Spinal cord (tissue), 10 donors: ENCODE results near the gene ADAT2. TPM values are rescaled to one million over a fixed set of nuclear protein-coding genes. Genes with fewer than 3 reads are reported as not detected.

Experiments
- DNase-seq, 6 donors: peaks; one replicate each; pipeline versions ENCODE4 v3.0.0 to v3.0.0-alpha.2; 2013 to 2015; ENCODE audit warnings: low spot score in 6 of 6, low read depth in 4 of 6
- H3K27ac ChIP-seq: one replicate; pipeline ENCODE4 v1.5.1; 2013; ENCODE audit warnings: low read depth, low read length, control low read depth
- H3K27me3 ChIP-seq: one replicate; pipeline ENCODE4 v1.6.1; 2013; ENCODE audit warnings: low read length; ENCODE audit not compliant: control insufficient read depth, insufficient read depth
- H3K36me3 ChIP-seq: one replicate; pipeline ENCODE4 v1.6.1; 2013; ENCODE audit warnings: low read length; ENCODE audit not compliant: control insufficient read depth, insufficient read depth
- H3K4me1 ChIP-seq: one replicate; pipeline ENCODE4 v1.6.1; 2013; ENCODE audit warnings: low read length; ENCODE audit not compliant: control insufficient read depth, insufficient read depth
- H3K4me3 ChIP-seq: one replicate; pipeline ENCODE4 v1.5.1; 2013; ENCODE audit warnings: low read depth, low read length, control low read depth
- H3K9me3 ChIP-seq: one replicate; pipeline ENCODE4 v1.6.1; 2013; ENCODE audit warnings: low read length; ENCODE audit not compliant: control insufficient read depth, insufficient read depth
- WGBS: methylation state at CpG from one replicate; pipeline ENCODE4 v1.1.5; 2013; ENCODE audit warnings: missing lambda C conversion rate; ENCODE audit not compliant: insufficient coverage; 5-methylcytosine and 5-hydroxymethylcytosine counted together
- polyA plus RNA-seq, 2 donors: library from polyadenylated mRNA; unstranded; fragments of 120-200 nt; gene quantifications; one replicate each; pipeline ENCODE4 v1.2.1, GENCODE V29; 2013; ENCODE audit not compliant: insufficient read length in 2 of 2
- small RNA-seq: library from RNA; depleted of rRNA; stranded (forward); fragments of <200 nt; gene quantifications from one replicate; pipeline ENCODE3, GENCODE V24; 2014; ENCODE audit warnings: low replicate concordance
- total RNA-seq, 2 donors: library from RNA; depleted of rRNA in 1 of 2; stranded (reverse); fragments of 120-200 nt in 1 of 2; fragments of >200 nt in 1 of 2; gene quantifications; one replicate each; pipeline versions ENCODE4 v1.2.3 to v1.2.4, GENCODE V29; 2013 to 2014
- donor health status: healthy.

Gene ADAT2
- total and polyA plus RNA-seq, 4 donors, result 4.6 to 7.1 (median 5.5) TPM

DNA sequence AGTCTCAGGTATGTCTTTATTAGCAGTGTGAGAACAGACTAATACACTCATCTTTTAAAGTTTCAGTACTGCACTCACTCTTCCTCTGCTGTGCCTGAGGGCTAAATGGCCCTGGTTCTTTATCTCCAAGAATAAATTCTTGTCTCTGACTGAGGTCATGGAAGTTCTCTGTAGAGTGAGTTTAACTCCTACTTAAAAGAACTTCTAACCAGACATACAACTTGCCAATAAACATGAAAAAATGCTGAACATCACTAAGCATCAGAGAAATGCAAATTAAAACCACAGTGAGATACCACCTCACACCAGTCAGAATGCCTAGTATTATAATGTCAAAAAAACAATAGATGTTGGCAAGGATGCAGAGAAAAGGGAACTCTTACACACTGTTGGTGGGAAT is 73.6 kb downstream of the ADAT2 start:
- no peak overlapping the region for H3K4me3 ChIP-seq
- H3K27me3 ChIP-seq, result no peaks in the 10 kb centered on the region
- H3K4me1 ChIP-seq, result no peaks in the 10 kb centered on the region
- H3K27ac ChIP-seq, result no peak overlapping the region
- H3K9me3 ChIP-seq, result no peaks in the 10 kb centered on the region
- H3K36me3 ChIP-seq, result no peaks in the 10 kb centered on the region
- no peak for DNase-seq

DNA sequence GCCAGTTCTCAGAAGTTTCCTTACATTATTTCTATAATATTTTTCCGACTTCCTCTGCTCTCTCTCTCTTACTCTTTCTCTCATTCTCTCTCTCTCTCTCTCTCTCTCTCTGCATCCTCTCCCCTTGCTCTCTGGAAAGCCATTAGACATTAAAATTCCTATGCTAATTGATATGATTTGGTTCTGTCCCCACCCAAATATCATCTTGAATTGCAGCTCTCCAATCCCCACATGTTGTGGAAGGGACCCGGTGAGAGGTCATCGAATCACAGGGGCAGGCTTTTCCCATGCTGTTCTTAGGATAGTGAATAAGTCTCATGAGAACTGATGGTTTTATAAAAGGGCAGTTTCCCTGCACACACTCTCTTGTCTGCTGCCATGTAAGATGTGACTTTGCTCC is 74.1 kb downstream of the ADAT2 start:
- Histone ChIP-seq H3K4me1 (no peaks in the 10 kb centered on the region), H3K9me3 (no peaks in the 10 kb centered on the region), H3K27ac (no peak overlapping the region), H3K36me3 (no peaks in the 10 kb centered on the region), H3K27me3 (no peaks in the 10 kb centered on the region), H3K4me3 (no peak overlapping the region)
- 100% methylated on average over 1 of the region's 3 CpGs for WGBS
- DNase-seq, result no peak

DNA sequence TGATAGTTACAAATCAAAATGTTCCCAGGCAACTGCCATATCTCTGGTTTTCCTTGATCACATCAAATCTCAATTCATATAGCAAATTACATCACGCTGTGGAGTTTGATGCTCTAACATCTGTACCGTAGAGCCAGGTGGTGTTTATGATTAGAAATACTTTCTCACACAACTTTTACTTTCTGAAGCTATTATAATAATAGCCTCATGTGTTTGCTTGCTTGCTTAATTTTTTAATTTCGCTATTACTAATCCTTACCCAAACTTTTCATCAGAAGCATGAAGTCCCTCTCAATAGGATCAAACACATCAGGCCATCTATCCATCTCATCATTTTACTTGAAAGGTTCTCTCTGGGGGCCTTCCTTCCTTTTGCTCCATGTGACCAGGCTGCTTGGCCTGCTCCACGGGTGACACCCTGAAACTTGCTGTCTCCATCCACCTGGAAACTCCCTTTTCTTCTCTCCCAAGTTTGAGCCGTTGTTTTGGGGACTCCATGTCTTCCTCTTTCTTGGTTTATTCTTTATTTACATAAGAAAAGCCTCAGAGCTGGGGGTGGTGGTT is 75.4 kb downstream of the ADAT2 start:
- Histone ChIP-seq H3K27ac (no peak overlapping the region), H3K4me3 (no peak overlapping the region), H3K27me3 (no peaks in the 10 kb centered on the region), H3K36me3 (no peaks in the 10 kb centered on the region), H3K9me3 (no peaks in the 10 kb centered on the region), H3K4me1 (no peaks in the 10 kb centered on the region)
- DNase-seq, result no peak
- 86% methylated on average over 2 of the region's 5 CpGs for WGBS

DNA sequence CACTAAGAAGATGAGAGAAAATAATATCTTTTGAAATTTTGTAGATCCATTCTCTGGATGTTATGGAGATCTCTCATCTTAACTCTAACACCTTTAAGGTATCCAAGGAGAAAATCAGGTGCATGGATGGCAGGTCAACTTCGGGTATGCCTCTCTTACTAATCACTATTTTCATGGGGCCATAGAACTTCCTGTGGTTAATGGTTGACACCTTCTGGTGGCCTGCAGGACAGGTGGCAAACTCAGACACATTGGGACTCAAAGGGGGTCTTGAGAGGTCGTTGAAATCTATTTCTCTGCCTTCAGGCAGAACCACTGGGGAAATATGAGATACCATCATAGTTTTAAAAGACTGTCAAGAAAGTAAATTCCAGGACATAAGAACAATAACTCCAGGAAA is 76.5 kb downstream of the ADAT2 start:
- Histone ChIP-seq H3K27me3 (no peaks in the 10 kb centered on the region), H3K4me1 (no peaks in the 10 kb centered on the region), H3K9me3 (no peaks in the 10 kb centered on the region), H3K36me3 (no peaks in the 10 kb centered on the region), H3K4me3 (no peak overlapping the region), H3K27ac (no peak overlapping the region)
- DNase-seq, result no peak
- WGBS, result no CpG with 5 or more reads among the region's 2 CpGs

Small RNAs within 50 kb of the gene (small RNA-seq; reads per million reads assigned to genes)
- 0.06 reads per million for gene RNA5SP221

Other genes starting within 250 kb of the ADAT2 start
- 10 to 100 TPM; 33.4 to 35.0 TPM for gene PEX3, start 110 bp upstream of the ADAT2 start, total RNA-seq
- 10 to 100 TPM; 28.1 TPM for gene PEX3, start 110 bp upstream of the ADAT2 start, polyA plus RNA-seq
- 10 to 100 TPM; 27.4 to 55.0 TPM for gene FUCA2, start 61.0 kb upstream of the ADAT2 start, total RNA-seq
- gene FUCA2, start 61.0 kb upstream of the ADAT2 start, polyA plus RNA-seq, result 10 to 100 TPM; 30.9 to 40.7 TPM
- 100 to 1,000 TPM in 1 of 2 donors, 10 to 100 TPM in 1; 59.9 to 157 TPM for gene PHACTR2, start 227.3 kb upstream of the ADAT2 start, total RNA-seq
- gene PHACTR2, start 227.3 kb upstream of the ADAT2 start, polyA plus RNA-seq, result 10 to 100 TPM in 1 of 2 donors, 1 to 10 TPM in 1; 8.8 to 10.7 TPM